Measurements from ENCODE around the gene HCCS. TPM values are rescaled to one million over a fixed set of nuclear protein-coding genes. Genes with fewer than 3 reads are reported as not detected.

HCCS gene
- total RNA-seq, 1 donor from 2014 or later, result 27.2 TPM

DNA sequence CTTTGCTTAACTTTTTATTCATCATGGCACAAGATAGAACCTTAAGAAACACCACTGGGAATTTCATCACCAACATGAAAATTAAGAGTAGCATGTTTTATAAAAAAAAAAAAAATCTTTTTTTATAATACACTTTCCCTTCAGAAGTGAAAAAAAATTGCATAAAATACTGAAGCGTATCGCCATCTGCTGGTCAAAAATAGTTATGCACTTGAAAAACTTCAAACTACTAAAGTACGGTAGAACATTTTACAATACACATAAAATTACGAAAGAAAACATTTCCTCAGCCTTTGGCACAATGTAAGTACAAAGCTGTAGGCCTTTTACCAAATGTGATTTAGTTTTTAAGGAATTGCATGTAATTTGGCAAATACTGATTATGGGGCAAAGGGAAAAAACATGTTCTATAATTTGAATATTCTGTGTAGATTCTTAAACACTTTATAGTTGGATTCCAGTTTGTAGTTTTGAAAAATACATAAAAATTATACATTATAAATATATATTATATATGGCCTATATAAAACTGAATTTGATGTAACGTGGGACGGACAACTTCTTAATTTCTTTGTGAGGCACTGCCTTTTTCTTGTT is 26.5 kb downstream of the HCCS start:
- intact Hi-C loops (cut with micrococcal nuclease), result loop anchor here (1.0 kb wide), 1 partner anchor 948 kb away; no protein-coding TSS in a partner anchor
- DNase-seq, result peak; percentile 62
- Mint-ChIP-seq H3K27me3 (no peaks in the 10 kb centered on the region), H3K4me3 (no peak overlapping the region), H3K36me3 (ENCODE audit: low read depth) (no peaks in the 10 kb centered on the region), H3K4me1 (no peaks in the 10 kb centered on the region), H3K9me3 (no peaks in the 10 kb centered on the region), H3K27ac (no peak overlapping the region)

GRCh38 chrX:11138498-11139390 is 27.6 kb downstream of the HCCS start:
- intact Hi-C loops (cut with micrococcal nuclease), result no loop called here
- H3K27me3 Mint-ChIP-seq, result no peaks in the 10 kb centered on the region
- no peak overlapping the region for H3K27ac Mint-ChIP-seq
- no peaks in the 10 kb centered on the region for H3K9me3 Mint-ChIP-seq
- no peak for DNase-seq
- no peak overlapping the region for H3K4me3 Mint-ChIP-seq
- no peaks in the 10 kb centered on the region for H3K4me1 Mint-ChIP-seq
- H3K36me3 Mint-ChIP-seq (ENCODE audit: low read depth), result no peaks in the 10 kb centered on the region

GRCh38 chrX:11143931-11144678 is 33.0 kb downstream of the HCCS start:
- Mint-ChIP-seq H3K27me3 (no peaks in the 10 kb centered on the region), H3K4me1 (peaks cover 2% of the 10 kb centered on the region), H3K36me3 (ENCODE audit: low read depth) (no peaks in the 10 kb centered on the region), H3K9me3 (no peaks in the 10 kb centered on the region), H3K4me3 (no peak overlapping the region), H3K27ac (no peak overlapping the region)
- peak; percentile 85 for DNase-seq
- intact Hi-C loops (cut with micrococcal nuclease), result loop anchor here (2.0 kb wide), 1 partner anchor 389 kb away; no protein-coding TSS in a partner anchor

- DNase-seq, result no peak
- no peak overlapping the region for H3K27ac Mint-ChIP-seq
- H3K4me1 Mint-ChIP-seq, result peaks cover 2% of the 10 kb centered on the region
- intact Hi-C loops (cut with micrococcal nuclease), result no loop called here
- no peaks in the 10 kb centered on the region for H3K27me3 Mint-ChIP-seq
- no peak overlapping the region for H3K4me3 Mint-ChIP-seq
- H3K9me3 Mint-ChIP-seq, result no peaks in the 10 kb centered on the region
- no peaks in the 10 kb centered on the region for H3K36me3 Mint-ChIP-seq (ENCODE audit: low read depth)
These were observed 35.3 kb downstream of the HCCS start for GRCh38 chrX:11146411-11146810.

DNA sequence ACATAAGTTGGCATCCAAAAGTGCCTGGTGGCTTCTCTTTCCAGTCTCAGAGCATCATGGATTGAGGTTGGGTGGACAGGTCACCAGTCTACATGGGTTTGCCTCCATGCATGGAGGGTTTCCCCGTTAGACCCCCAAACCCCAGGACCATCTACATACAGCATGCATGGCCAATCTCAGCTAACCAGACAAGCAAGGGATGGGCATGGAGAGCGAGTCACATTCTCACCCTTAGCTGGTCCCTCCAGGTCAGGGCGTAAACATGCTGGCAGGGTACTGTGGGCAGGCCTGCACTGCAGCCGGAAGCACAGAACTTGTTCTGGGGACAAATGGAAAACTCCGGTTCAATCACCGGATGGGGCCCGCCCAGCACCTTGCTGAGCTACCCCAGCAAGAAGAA is 37.3 kb downstream of the HCCS start:
- Mint-ChIP-seq H3K27me3 (no peaks in the 10 kb centered on the region), H3K4me3 (no peak overlapping the region), H3K27ac (no peak overlapping the region), H3K36me3 (ENCODE audit: low read depth) (no peaks in the 10 kb centered on the region), H3K4me1 (peaks cover 2% of the 10 kb centered on the region), H3K9me3 (no peaks in the 10 kb centered on the region)
- no peak for DNase-seq
- intact Hi-C loops (cut with micrococcal nuclease), result no loop called here

- H3K4me3 Mint-ChIP-seq, result no peak overlapping the region
- DNase-seq, result no peak
- no peaks in the 10 kb centered on the region for H3K4me1 Mint-ChIP-seq
- no peaks in the 10 kb centered on the region for H3K9me3 Mint-ChIP-seq
- no peaks in the 10 kb centered on the region for H3K36me3 Mint-ChIP-seq (ENCODE audit: low read depth)
- no peak overlapping the region for H3K27ac Mint-ChIP-seq
- H3K27me3 Mint-ChIP-seq, result no peaks in the 10 kb centered on the region
- intact Hi-C loops (cut with micrococcal nuclease), result no loop called here
These were observed 40.8 kb downstream of the HCCS start for GRCh38 chrX:11151799-11152559.

DNA sequence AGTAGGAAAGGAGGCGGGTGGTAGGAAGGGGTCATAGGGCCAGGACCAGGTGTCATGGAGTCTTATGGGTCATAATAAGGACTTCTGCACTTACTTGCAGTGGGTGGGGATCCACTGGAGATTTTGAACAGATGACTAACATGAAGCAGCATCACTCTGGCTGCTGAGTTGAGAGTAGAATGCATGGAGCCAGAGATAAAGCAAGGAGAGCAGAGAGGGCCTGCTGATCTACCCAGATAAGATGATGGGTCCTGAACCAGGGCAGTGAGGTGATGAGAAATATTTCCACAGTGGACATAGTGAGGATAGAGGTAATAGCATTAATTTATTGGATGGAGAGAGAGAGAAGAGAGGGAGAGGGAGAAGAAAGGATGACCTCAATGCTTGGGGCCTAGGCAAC is 48.0 kb downstream of the HCCS start:
- Mint-ChIP-seq H3K4me1 (no peaks in the 10 kb centered on the region), H3K36me3 (ENCODE audit: low read depth) (no peaks in the 10 kb centered on the region), H3K9me3 (no peaks in the 10 kb centered on the region), H3K27me3 (no peaks in the 10 kb centered on the region), H3K27ac (no peak overlapping the region), H3K4me3 (no peak overlapping the region)
- DNase-seq, result no peak
- intact Hi-C loops (cut with micrococcal nuclease), result no loop called here

DNA sequence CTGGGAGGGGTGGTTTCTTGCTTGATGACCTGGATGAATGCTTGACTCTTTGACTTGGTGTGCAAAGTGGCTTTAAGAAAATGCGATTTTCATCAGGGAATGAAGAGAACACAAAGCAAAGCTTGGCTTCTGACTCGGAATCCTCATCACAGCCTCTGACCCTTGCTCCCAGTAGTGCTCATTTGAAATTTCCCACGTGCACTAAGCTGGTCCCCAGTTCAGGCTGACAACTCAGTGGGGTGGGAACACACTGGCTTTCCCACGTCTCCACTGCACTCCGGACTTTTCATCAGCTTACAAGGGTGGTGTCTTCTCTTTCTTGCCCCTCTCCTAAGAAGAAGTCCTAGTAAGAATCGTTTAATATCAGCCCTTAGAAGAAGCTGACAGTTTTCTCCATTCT is 53.3 kb downstream of the HCCS start:
- no peaks in the 10 kb centered on the region for H3K4me1 Mint-ChIP-seq
- no peaks in the 10 kb centered on the region for H3K27me3 Mint-ChIP-seq
- DNase-seq, result no peak
- intact Hi-C loops (cut with micrococcal nuclease), result no loop called here
- no peaks in the 10 kb centered on the region for H3K9me3 Mint-ChIP-seq
- H3K36me3 Mint-ChIP-seq (ENCODE audit: low read depth), result no peaks in the 10 kb centered on the region
- no peak overlapping the region for H3K4me3 Mint-ChIP-seq
- no peak overlapping the region for H3K27ac Mint-ChIP-seq

- intact Hi-C loops (cut with micrococcal nuclease), result no loop called here
- no peak for DNase-seq
- Mint-ChIP-seq H3K9me3 (no peaks in the 10 kb centered on the region), H3K4me3 (no peak overlapping the region), H3K4me1 (no peaks in the 10 kb centered on the region), H3K36me3 (ENCODE audit: low read depth) (no peaks in the 10 kb centered on the region), H3K27ac (no peak overlapping the region), H3K27me3 (no peaks in the 10 kb centered on the region)
These were observed 60.8 kb downstream of the HCCS start for GRCh38 chrX:11171956-11172355.

DNA sequence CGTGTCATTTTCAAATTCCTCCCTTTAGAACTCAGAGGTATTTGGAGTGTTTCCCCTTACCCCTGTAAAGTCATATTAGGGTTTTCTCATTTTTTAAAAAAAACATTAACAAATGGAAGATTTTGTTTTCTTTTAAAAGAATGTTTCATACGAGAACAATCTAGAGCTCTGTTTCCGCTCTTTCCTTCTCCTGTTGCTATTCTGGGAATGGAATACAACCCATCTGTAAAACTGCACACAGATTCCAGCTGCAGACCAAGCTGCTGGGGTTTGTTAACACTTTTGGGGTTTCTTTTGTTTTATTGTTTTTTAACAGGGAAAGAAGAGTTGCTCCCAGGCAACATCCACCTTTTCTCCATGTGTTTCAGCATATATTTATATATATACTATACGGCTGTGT is 61.3 kb downstream of the HCCS start:
- Mint-ChIP-seq H3K27ac (no peak overlapping the region), H3K4me3 (no peak overlapping the region), H3K4me1 (no peaks in the 10 kb centered on the region), H3K27me3 (no peaks in the 10 kb centered on the region), H3K36me3 (ENCODE audit: low read depth) (no peaks in the 10 kb centered on the region), H3K9me3 (no peaks in the 10 kb centered on the region)
- intact Hi-C loops (cut with micrococcal nuclease), result no loop called here
- DNase-seq, result no peak

Other genes with a start within 250 kb of the HCCS start
- not detected in 2 replicates for gene AMELX, start 182.1 kb downstream of the HCCS start, total RNA-seq

Data from activated CD4-positive, alpha-beta T cell treated with anti-CD3 and anti-CD28 coated beads, Interleukin-2, amount 10 ng/mL, durations not matched to agents 24 days and 14 days (primary cell).